H1 (cell line): ENCODE measurements around the gene ACKR3. TPM values are rescaled to one million over a fixed set of nuclear protein-coding genes. Genes with fewer than 3 reads are reported as not detected.

Experiments used
- CTCF ChIA-PET: fragments of 300-600 bp; sonication (Branson Sonifier 250); formaldehyde crosslinking; loops from one replicate; lab custom pipeline; 2021; ENCODE audit not compliant: partially characterized antibody; lab: Charles Lee
- POLR2A ChIA-PET: fragments of 300-600 bp; sonication (Branson Sonifier 250); formaldehyde crosslinking; loops from one replicate; lab custom pipeline; 2021; ENCODE audit warnings: inconsistent platforms; ENCODE audit not compliant: partially characterized antibody; lab: Charles Lee
- DNase-seq, 2 experiments: peaks; one replicate each; pipeline versions ENCODE4 v3.0.0 to v3.0.0-alpha.2; 2010 to 2022; ENCODE audit warnings: low spot score in 2 of 2, low read depth in 1 of 2, mixed read lengths in 1 of 2
- FAIRE-seq: peaks from 2 replicates; lab custom pipeline; 2011; peaks lifted over from hg19 to GRCh38; lab: Jason Lieb, UNC
- H2AFZ ChIP-seq: 2 replicates; pipeline ENCODE4 v1.8.1; 2012; ENCODE audit warnings: low read length, inconsistent platforms
- H2AK5ac ChIP-seq: 2 replicates; pipeline ENCODE4 v1.6.1; 2013; ENCODE audit warnings: low read depth, low read length
- H2BK120ac ChIP-seq: replicated peaks from 2 replicates; pipeline ENCODE3; 2013; ENCODE audit warnings: low read depth, low read length, inconsistent platforms
- H2BK12ac ChIP-seq: 2 replicates; pipeline ENCODE4 v1.6.1; 2013; ENCODE audit warnings: low read depth, low read length
- H2BK15ac ChIP-seq: 2 replicates; pipeline ENCODE4 v1.6.1; 2013; ENCODE audit warnings: low read length
- H2BK20ac ChIP-seq: 2 replicates; pipeline ENCODE4 v1.6.1; 2013; ENCODE audit warnings: low read length
- H2BK5ac ChIP-seq: 2 replicates; pipeline ENCODE4 v1.6.1; 2013; ENCODE audit warnings: low read depth, low read length
- H3K14ac ChIP-seq: 2 replicates; pipeline ENCODE4 v1.6.1; 2013; ENCODE audit warnings: inconsistent platforms; ENCODE audit not compliant: insufficient read length
- H3K18ac ChIP-seq: 2 replicates; pipeline ENCODE4 v1.6.1; 2013; ENCODE audit warnings: low read length; ENCODE audit errors: extremely low read depth
- H3K23ac ChIP-seq: 2 replicates; pipeline ENCODE4 v1.6.1; 2013; ENCODE audit warnings: inconsistent platforms; ENCODE audit not compliant: insufficient read length
- H3K23me2 ChIP-seq: 2 replicates; pipeline ENCODE4 v1.6.1; 2013; ENCODE audit warnings: low read depth, low read length
- H3K27ac ChIP-seq: 2 replicates; pipeline ENCODE4 v1.6.1; 2011; ENCODE audit warnings: low read depth, low read length, inconsistent platforms
- H3K27me3 ChIP-seq, 4 experiments: replicated peaks in 1 of 4; 1 replicate in 1 of 4; 2 replicates in 3 of 4; pipeline versions ENCODE4 v1.6.1 to v1.8.1; 2011 to 2013; ENCODE audit warnings: low read length in 3 of 4, mild to moderate bottlenecking in 3 of 4, inconsistent platforms in 2 of 4, mixed read lengths in 2 of 4, moderate library complexity in 1 of 4; ENCODE audit not compliant: control insufficient read depth in 3 of 4, insufficient read depth in 3 of 4; ENCODE audit errors: extremely low read depth in 1 of 4
- H3K36me3 ChIP-seq, 4 experiments: 2 replicates each; pipeline versions ENCODE4 v1.6.1 to v1.8.1; 2011 to 2013; ENCODE audit warnings: mild to moderate bottlenecking in 4 of 4, low read length in 3 of 4, moderate library complexity in 2 of 4, control low read depth in 1 of 4, inconsistent platforms in 1 of 4; ENCODE audit not compliant: insufficient read depth in 4 of 4, control insufficient read depth in 2 of 4
- H3K4ac ChIP-seq: replicated peaks from 2 replicates; pipeline ENCODE3; 2013; ENCODE audit warnings: low read length, low read depth, mixed read lengths, inconsistent platforms; ENCODE audit not compliant: insufficient read length
- H3K4me1 ChIP-seq, 4 experiments: replicated peaks in 1 of 4; 1 replicate in 1 of 4; 2 replicates in 3 of 4; pipeline versions ENCODE4 v1.6.1 to v1.8.1; 2011 to 2013; ENCODE audit warnings: low read length in 3 of 4, inconsistent platforms in 2 of 4, mixed read lengths in 1 of 4; ENCODE audit not compliant: insufficient read depth in 4 of 4, control insufficient read depth in 3 of 4
- H3K4me2 ChIP-seq, 2 experiments: 2 replicates each; pipeline versions ENCODE4 v1.6.1 to v1.8.1; 2011 to 2013; ENCODE audit warnings: low read depth in 2 of 2, low read length in 2 of 2, control low read depth in 1 of 2, inconsistent platforms in 1 of 2, mild to moderate bottlenecking in 1 of 2; ENCODE audit not compliant: insufficient read depth in 1 of 2
- H3K4me3 ChIP-seq, 4 experiments: fragments of 200-600, 300-600 bp in 1 of 4; sonication (generic), shearing (Covaris generic), sonication (Bioruptor Twin) in 1 of 4; 2 replicates each; pipeline versions ENCODE4 v1.5.1 to v1.8.1; 2011 to 2016; ENCODE audit warnings: low read length in 4 of 4, low read depth in 3 of 4, control low read depth in 2 of 4, inconsistent platforms in 2 of 4, mild to moderate bottlenecking in 2 of 4, mixed read lengths in 1 of 4, moderate library complexity in 1 of 4; ENCODE audit not compliant: insufficient read depth in 2 of 4; ENCODE audit errors: extremely low read depth in 1 of 4
- H3K56ac ChIP-seq: replicated peaks from 2 replicates; pipeline ENCODE3; 2013; ENCODE audit warnings: low read depth, mild to moderate bottlenecking, mixed read lengths, low read length, inconsistent platforms; ENCODE audit not compliant: insufficient read length
- H3K79me1 ChIP-seq: 2 replicates; pipeline ENCODE4 v1.6.1; 2013; ENCODE audit warnings: low read depth, low read length, control low read depth
- H3K79me2 ChIP-seq, 2 experiments: 2 replicates each; pipeline versions ENCODE4 v1.6.1 to v1.8.1; 2012 to 2013; ENCODE audit warnings: low read length in 2 of 2, mild to moderate bottlenecking in 2 of 2, inconsistent platforms in 1 of 2; ENCODE audit not compliant: insufficient read depth in 2 of 2, control insufficient read depth in 1 of 2
- H3K9ac ChIP-seq, 4 experiments: replicated peaks in 1 of 4; 1 replicate in 1 of 4; 2 replicates in 3 of 4; pipeline versions ENCODE4 v1.6.1 to v1.8.1; 2011 to 2013; ENCODE audit warnings: low read depth in 3 of 4, low read length in 3 of 4, control low read depth in 2 of 4, mild to moderate bottlenecking in 2 of 4, moderate library complexity in 2 of 4, inconsistent platforms in 1 of 4; ENCODE audit errors: extremely low read depth in 1 of 4
- H3K9me3 ChIP-seq, 2 experiments: 2 replicates each; pipeline versions ENCODE4 v1.6.1 to v1.8.1; 2012 to 2013; ENCODE audit warnings: mild to moderate bottlenecking in 2 of 2, moderate library complexity in 2 of 2, control low read depth in 1 of 2, inconsistent platforms in 1 of 2, low read depth in 1 of 2, low read length in 1 of 2, mixed read lengths in 1 of 2; ENCODE audit not compliant: insufficient read depth in 2 of 2
- H4K20me1 ChIP-seq, 2 experiments: replicated peaks in 1 of 2; 2 replicates each; pipeline versions ENCODE3 to v1.8.1; 2011 to 2013; ENCODE audit warnings: inconsistent platforms in 2 of 2, low read length in 2 of 2, mild to moderate bottlenecking in 1 of 2; ENCODE audit not compliant: insufficient read depth in 2 of 2, control insufficient read depth in 1 of 2
- H4K5ac ChIP-seq: 2 replicates; pipeline ENCODE4 v1.6.1; 2013; ENCODE audit warnings: low read length, low read depth, mixed read lengths, inconsistent platforms; ENCODE audit not compliant: insufficient read length
- H4K8ac ChIP-seq: 2 replicates; pipeline ENCODE4 v1.8.0; 2013; ENCODE audit warnings: mild to moderate bottlenecking, moderate library complexity, low read length, inconsistent platforms; ENCODE audit not compliant: insufficient read depth; ENCODE audit errors: extremely low read depth
- H4K91ac ChIP-seq: replicated peaks from 2 replicates; pipeline ENCODE3; 2013; ENCODE audit warnings: low read length, mixed read lengths, inconsistent platforms; ENCODE audit not compliant: insufficient read length
- ASH2L ChIP-seq: fragments of 200-600, 300-600 bp; sonication (generic); IDR thresholded peaks from one replicate; pipeline ENCODE4 v1.7.1; 2017; ENCODE audit warnings: low read length
- GABPA ChIP-seq: IDR thresholded peaks from 2 replicates; pipeline ENCODE4 v1.6.1; 2011; ENCODE audit warnings: mild to moderate bottlenecking, low read length, moderate library complexity, borderline replicate concordance; ENCODE audit not compliant: insufficient read depth
- HDAC6 ChIP-seq: IDR thresholded peaks from one replicate; pipeline ENCODE4 v1.7.1; 2012; ENCODE audit warnings: low read depth, mild to moderate bottlenecking, inconsistent platforms, low read length, moderate library complexity
- KDM4A ChIP-seq: IDR thresholded peaks from one replicate; pipeline ENCODE4 v1.7.1; 2012; ENCODE audit warnings: low read depth, mild to moderate bottlenecking, moderate library complexity, low read length, inconsistent platforms; ENCODE audit not compliant: severe bottlenecking
- SIN3A ChIP-seq, 2 experiments: IDR thresholded peaks in 1 of 2; conservative IDR thresholded peaks in 1 of 2; 2 replicates each; pipeline ENCODE4 v1.6.1; 2011 to 2012; ENCODE audit warnings: low read length in 2 of 2, improper control_type of control experiment in 1 of 2, low read depth in 1 of 2, mild to moderate bottlenecking in 1 of 2
- SP2 ChIP-seq: IDR thresholded peaks from 2 replicates; pipeline ENCODE4 v1.6.1; 2012; ENCODE audit warnings: mild to moderate bottlenecking, low read length, inconsistent platforms
- SRF ChIP-seq: IDR thresholded peaks from 2 replicates; pipeline ENCODE4 v1.6.1; 2011; ENCODE audit warnings: mild to moderate bottlenecking, low read depth, low read length, moderate library complexity
- SUZ12 ChIP-seq: fragments of 200-600 bp; sonication (generic); IDR thresholded peaks from 2 replicates; pipeline ENCODE4 v1.6.1; 2012; ENCODE audit warnings: mild to moderate bottlenecking, inconsistent platforms, low read length, moderate library complexity, mixed read lengths
- USF2 ChIP-seq: IDR thresholded peaks from 2 replicates; pipeline ENCODE4 v1.6.1; 2011; ENCODE audit warnings: low read length, improper control_type of control experiment
- ZNF274 ChIP-seq: IDR thresholded peaks from 2 replicates; pipeline ENCODE4 v1.7.0; 2012; ENCODE audit warnings: low read length, borderline replicate concordance; ENCODE audit errors: extremely low read depth
- WGBS, 2 experiments: shearing (Covaris generic) in 1 of 2; methylation state at CpG; one replicate each; pipeline versions ENCODE4 v1.1.6 to v1.1.7; 2013 to 2015; ENCODE audit warnings: low lambda C conversion rate in 2 of 2, mixed read lengths in 2 of 2, inconsistent platforms in 1 of 2, low coverage in 1 of 2, missing lambda C conversion rate in 1 of 2; ENCODE audit not compliant: insufficient replicate concordance in 2 of 2, insufficient coverage in 1 of 2, insufficient read length in 1 of 2; ENCODE audit errors: extremely low coverage in 1 of 2, missing lambda C conversion rate in 1 of 2; 5-methylcytosine and 5-hydroxymethylcytosine counted together
- polyA plus RNA-seq, 7 experiments: library from polyadenylated mRNA; depleted of rRNA in 3 of 7; stranded (reverse) in 5 of 7; unstranded in 2 of 7; fragments of >200 nt in 5 of 7; fragments of 200-250 nt in 2 of 7; gene quantifications; 1 replicate in 5 of 7; 2 replicates in 1 of 7; 4 replicates in 1 of 7; pipeline versions ENCODE4 v1.2.1 to v1.2.3, GENCODE V29; 2011 to 2013; ENCODE audit warnings: missing spikeins in 2 of 7, mixed read lengths in 2 of 7
- total RNA-seq: library from RNA; stranded (reverse); fragmentation: NEBNext Ultra II Directional; extraction: Animal tissue kit (Norgen Biotek cat#: 25700); gene quantifications from 2 replicates; pipeline ENCODE4 v1.2.1, GENCODE V29; 2021
- TF ChIP-seq, protein P1 (sequence below): IDR thresholded peaks from 2 replicates; pipeline ENCODE4 v1.6.1; 2011; ENCODE audit warnings: low read depth, mild to moderate bottlenecking, low read length; ENCODE audit not compliant: insufficient read depth

Gene ACKR3
- total and polyA plus RNA-seq, 2 of the 8 experiments (the other 6 are each of a cell fraction or from before 2014, with no cell fraction given) = 1.4 to 24.4 TPM

GRCh38 chr2:236628981-236629605 lies 59.5 kb downstream of the ACKR3 start:
- FAIRE-seq (no peak), DNase-seq (no peak)
- CTCF ChIA-PET = no interaction called here
- Histone ChIP-seq H3K27me3 (no peaks in the 10 kb centered on the region; a peak in 1 of 7 replicates), H4K5ac (no peak overlapping the region), H3K18ac (no peak overlapping the region), H3K36me3 (no peaks in the 10 kb centered on the region), H2AK5ac (no peak overlapping the region), H4K20me1 (no peaks in the 10 kb centered on the region), H2BK5ac (no peak overlapping the region), H4K91ac (no peak overlapping the region), H3K4me2 (no peak overlapping the region), H3K56ac (no peak overlapping the region), H3K79me2 (no peaks in the 10 kb centered on the region), H3K23ac (no peak overlapping the region), H3K27ac (no peak overlapping the region), H2BK12ac (no peak overlapping the region), H2BK15ac (no peak overlapping the region), H2BK120ac (no peak overlapping the region), H3K4me1 (no peaks in the 10 kb centered on the region), H3K4me3 (no peak overlapping the region), H3K23me2 (no peaks in the 10 kb centered on the region; the same call in 1 of the 2 replicates), H4K8ac (no peak overlapping the region), H3K9me3 (no peaks in the 10 kb centered on the region), H3K9ac (no peak overlapping the region), H2AFZ (no peak overlapping the region), H2BK20ac (no peak overlapping the region), H3K79me1 (no peaks in the 10 kb centered on the region), H3K4ac (no peak overlapping the region), H3K14ac (no peak overlapping the region)
- WGBS, 2 experiments = 94% methylated on average over 11 of the region's 11 CpGs; no CpG with 5 or more reads in 1 of the 2 experiments
- POLR2A ChIA-PET = no interaction called here
- TF ChIP-seq USF2 = no peak
- no peak for TF ChIP-seq KDM4A
- no peak for TF ChIP-seq SIN3A (conservative IDR thresholded peaks at IDR 0.05 in 1 of 2, IDR thresholded peaks at IDR 0.05 in 1 of 2; ENCODE audit: low read depth in 1 of 2, low read length in 2 of 2)
- no peak for TF ChIP-seq SRF
- TF ChIP-seq, protein P1, sequence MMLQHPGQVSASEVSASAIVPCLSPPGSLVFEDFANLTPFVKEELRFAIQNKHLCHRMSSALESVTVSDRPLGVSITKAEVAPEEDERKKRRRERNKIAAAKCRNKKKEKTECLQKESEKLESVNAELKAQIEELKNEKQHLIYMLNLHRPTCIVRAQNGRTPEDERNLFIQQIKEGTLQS = no peak
- TF ChIP-seq HDAC6 = no peak
- no peak for TF ChIP-seq ZNF274
- TF ChIP-seq SUZ12 = no peak
- TF ChIP-seq GABPA = no peak
- TF ChIP-seq SP2 = no peak
- no peak for TF ChIP-seq ASH2L
